ENCODE results near the gene REX1BD. TPM values are rescaled to one million over a fixed set of nuclear protein-coding genes. Genes with fewer than 3 reads are reported as not detected.
"Not testable (repeated sequence)": the region's sequence is repeated elsewhere in the genome, so short reads cannot be mapped to it uniquely, and the experiment has no call there.

Gene REX1BD
- polyA plus RNA-seq, 3 donors = 83.7 to 141 (median 122) TPM

DNA sequence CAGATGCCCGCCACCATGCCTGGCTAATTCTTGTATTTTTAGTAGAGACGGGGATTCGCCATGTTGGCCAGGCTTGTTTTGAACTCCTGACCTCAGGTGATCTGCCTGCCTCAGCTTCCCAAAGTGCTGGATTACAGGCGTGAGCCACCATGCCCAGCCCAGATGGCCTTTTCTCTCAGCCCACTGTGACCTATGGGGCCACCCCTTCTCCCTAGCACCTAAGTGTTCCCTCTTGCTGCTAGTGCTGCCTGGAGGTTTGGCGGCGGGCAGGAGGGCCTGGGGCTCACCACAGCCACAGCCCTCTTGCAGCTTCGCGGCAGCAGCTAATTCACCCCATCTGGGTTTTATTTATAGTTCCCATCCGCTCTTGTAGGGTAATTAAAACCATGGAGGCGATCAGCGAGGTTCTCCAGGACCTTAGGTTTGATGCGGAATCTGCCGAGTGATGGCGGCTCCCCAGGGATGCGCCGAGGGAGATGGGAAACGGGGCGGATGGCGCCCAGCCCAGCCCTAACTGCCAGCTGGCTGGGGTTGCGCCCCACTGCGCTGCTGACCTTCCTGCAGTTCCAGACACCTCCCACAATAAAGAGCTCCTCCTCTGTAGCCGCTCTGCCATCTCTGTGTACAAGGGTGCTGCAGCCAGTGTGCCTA, 3.3 kb downstream of the REX1BD start:
- Histone ChIP-seq H3K9ac (ENCODE audit: insufficient read depth, low read length, poor library complexity, severe bottlenecking) (no peak overlapping the region), H3K79me2 (ENCODE audit: insufficient read depth, low read length) (peaks cover 8% of the 10 kb centered on the region), H4K20me1 (ENCODE audit: insufficient read depth, low read length) (peaks cover 30% of the 10 kb centered on the region), H3K4me3 (replicated peaks in 1 of 3; ENCODE audit: low read depth in 2 of 3, low read length in 3 of 3) (no peak overlapping the region), H2AFZ (ENCODE audit: insufficient read depth, low read depth, low read length, poor library complexity, severe bottlenecking) (no peak overlapping the region), H3K9me3 (replicated peaks in 1 of 2; ENCODE audit: control insufficient read depth in 1 of 2, insufficient read depth in 1 of 2, low read length in 2 of 2) (no peaks in the 10 kb centered on the region), H3K4me2 (replicated peaks; ENCODE audit: extremely low read depth, low read length, poor library complexity, severe bottlenecking) (no peak overlapping the region), H3K27ac (ENCODE audit: low read depth in 1 of 2, low read length in 2 of 2) (no peak overlapping the region), H3K36me3 (replicated peaks in 1 of 2; ENCODE audit: control insufficient read depth in 1 of 2, insufficient read depth in 2 of 2, low read length in 2 of 2) (peaks cover 7 to 8% of the 10 kb centered on the region in 2 donors), H3K4me1 (ENCODE audit: control insufficient read depth in 1 of 2, insufficient read depth in 2 of 2, low read length in 2 of 2) (peaks cover 34 to 58% of the 10 kb centered on the region in 2 donors), H3K27me3 (ENCODE audit: control insufficient read depth in 2 of 2, insufficient read depth in 2 of 2, low read length in 2 of 2) (peaks cover 7 to 23% of the 10 kb centered on the region in 2 donors)
- WGBS (ENCODE audit: insufficient coverage) = 95% methylated on average over 16 of the region's 22 CpGs
- no peak for DNase-seq
- no peak for TF ChIP-seq CTCF (IDR thresholded peaks at IDR 0.05)
- peaks cover 15 to 21% of the 10 kb centered on the region in 2 donors for H3K36me3 Mint-ChIP-seq
- no peak overlapping the region for H3K4me3 Mint-ChIP-seq
- H3K4me1 Mint-ChIP-seq = peaks cover 42% of the 10 kb centered on the region
- peaks cover 0 to 9% (median 2%) of the 10 kb centered on the region in 7 donors for H3K9me3 Mint-ChIP-seq
- peaks cover 22 to 34% (median 33%) of the 10 kb centered on the region in 3 donors for H3K27me3 Mint-ChIP-seq (ENCODE audit: low read depth in 3 of 3)
- intact Hi-C loops (cut with micrococcal nuclease) = no loop called here
- no peak overlapping the region for H3K27ac Mint-ChIP-seq

GRCh38 chr19:18592732-18593131, 4.1 kb downstream of the REX1BD start:
- H3K36me3 ChIP-seq (replicated peaks in 1 of 2; ENCODE audit: control insufficient read depth in 1 of 2, insufficient read depth in 2 of 2, low read length in 2 of 2); H3K9me3 Mint-ChIP-seq; H3K9ac ChIP-seq (ENCODE audit: insufficient read depth, low read length, poor library complexity, severe bottlenecking); H3K27ac ChIP-seq (ENCODE audit: low read depth in 1 of 2, low read length in 2 of 2); H3K4me3 Mint-ChIP-seq; intact Hi-C loops (cut with micrococcal nuclease); H2AFZ ChIP-seq (ENCODE audit: insufficient read depth, low read depth, low read length, poor library complexity, severe bottlenecking); H3K79me2 ChIP-seq (ENCODE audit: insufficient read depth, low read length); DNase-seq; H3K4me2 ChIP-seq (replicated peaks; ENCODE audit: extremely low read depth, low read length, poor library complexity, severe bottlenecking); H3K4me3 ChIP-seq (replicated peaks in 1 of 3; ENCODE audit: low read depth in 2 of 3, low read length in 3 of 3); H3K9me3 ChIP-seq (replicated peaks in 1 of 2; ENCODE audit: control insufficient read depth in 1 of 2, insufficient read depth in 1 of 2, low read length in 2 of 2); H3K27ac Mint-ChIP-seq: not testable (repeated sequence)
- peaks cover 24 to 38% (median 35%) of the 10 kb centered on the region in 3 donors for H3K27me3 Mint-ChIP-seq (ENCODE audit: low read depth in 3 of 3)
- Histone ChIP-seq H3K27me3 (ENCODE audit: control insufficient read depth in 2 of 2, insufficient read depth in 2 of 2, low read length in 2 of 2) (peaks cover 7 to 26% of the 10 kb centered on the region in 2 donors), H4K20me1 (ENCODE audit: insufficient read depth, low read length) (peaks cover 30% of the 10 kb centered on the region), H3K4me1 (ENCODE audit: control insufficient read depth in 1 of 2, insufficient read depth in 2 of 2, low read length in 2 of 2) (peaks cover 35 to 55% of the 10 kb centered on the region in 2 donors)
- no CpG with 5 or more reads among the region's 5 CpGs for WGBS (ENCODE audit: insufficient coverage)
- H3K36me3 Mint-ChIP-seq = peaks cover 15 to 21% of the 10 kb centered on the region in 2 donors
- H3K4me1 Mint-ChIP-seq = peaks cover 42% of the 10 kb centered on the region

Data from CD14-positive monocyte (primary cell).